K562 (cell line): ENCODE measurements around the gene USP49. TPM values are rescaled to one million over a fixed set of nuclear protein-coding genes. Genes with fewer than 3 reads are reported as not detected.
A peak's percentile ranks its signal among the peaks of the same experiment; 100 is the strongest.

Experiments
- ATAC-seq: fragments of 200-7000 bp; cut with Tn5 transposase; 3 replicates; pipeline ENCODE4 v1.9.1; 2020; ENCODE audit warnings: moderate library complexity
- BruUV-seq: library from RNA; stranded (reverse); fragments of 400-500 nt; replicated peaks from 2 replicates; lab custom pipeline; 2021; lab: Mats Ljungman, UMichigan
- CTCF ChIA-PET: fragments of 300-600 bp; formaldehyde crosslinking; extraction: SDS; loops from one replicate; lab custom pipeline; 2021; ENCODE audit warnings: low intra/inter-chr PET ratio; lab: Yijun Ruan, JAX
- POLR2A ChIA-PET: fragments of 300-600, 350-650 bp; sonication (Branson Sonifier 250); formaldehyde crosslinking; extraction: SDS; loops from one replicate; lab custom pipeline; 2021; ENCODE audit warnings: antibody characterized with exemption, inconsistent platforms; lab: Yijun Ruan, JAX
- DNase-seq, 4 experiments: peaks; one replicate each; pipeline versions ENCODE4 v3.0.0 to v3.0.0-alpha.2; 2011 to 2018; ENCODE audit warnings: low spot score in 3 of 4, mixed read lengths in 3 of 4; ENCODE audit errors: extremely low read depth in 1 of 4
- FAIRE-seq: peaks from 2 replicates; lab custom pipeline; 2011; peaks lifted over from hg19 to GRCh38; lab: Jason Lieb, UNC
- H2AFZ ChIP-seq: 2 replicates; pipeline ENCODE4 v1.6.0; 2011; ENCODE audit warnings: low read depth, low read length, control low read depth, inconsistent platforms
- H3K27ac ChIP-seq: fragments of 200-600 bp; 3 replicates; pipeline ENCODE4 v1.8.0; 2011; ENCODE audit warnings: low read depth, mild to moderate bottlenecking, control low read depth, inconsistent platforms, low read length, moderate library complexity, mixed read lengths; ENCODE audit errors: extremely low read depth
- H3K27me3 ChIP-seq, 2 experiments: fragments of 300-600 bp in 1 of 2; 2 replicates in 1 of 2; 3 replicates in 1 of 2; pipeline versions ENCODE4 v1.6.0 to v1.8.0; 2011; ENCODE audit warnings: inconsistent platforms in 2 of 2, low read length in 2 of 2, mild to moderate bottlenecking in 1 of 2, mixed read lengths in 1 of 2, moderate library complexity in 1 of 2; ENCODE audit not compliant: control insufficient read depth in 2 of 2, insufficient read depth in 2 of 2
- H3K36me3 ChIP-seq: fragments of 300-600 bp; 3 replicates; pipeline ENCODE4 v1.8.0; 2011; ENCODE audit warnings: mild to moderate bottlenecking, low read length, inconsistent platforms; ENCODE audit not compliant: control insufficient read depth, insufficient read depth
- H3K4me1 ChIP-seq, 2 experiments: fragments of 200-600 bp in 1 of 2; replicated peaks in 1 of 2; 2 replicates in 1 of 2; 3 replicates in 1 of 2; pipeline versions ENCODE4 v1.5.1 to v1.8.0; 2011; ENCODE audit warnings: inconsistent platforms in 2 of 2, low read length in 2 of 2, mild to moderate bottlenecking in 1 of 2, mixed read lengths in 1 of 2, moderate library complexity in 1 of 2; ENCODE audit not compliant: control insufficient read depth in 2 of 2, insufficient read depth in 2 of 2
- H3K4me2 ChIP-seq: 2 replicates; pipeline ENCODE4 v1.6.1; 2011; ENCODE audit warnings: low read length, control low read depth, inconsistent platforms, mixed read lengths; ENCODE audit not compliant: insufficient read depth
- H3K4me3 ChIP-seq: fragments of 200-600 bp; sonication (generic), shearing (Covaris generic); 2 replicates; pipeline ENCODE4 v1.5.1; 2016; ENCODE audit warnings: control low read depth, inconsistent platforms
- H3K79me2 ChIP-seq: fragments of 200-600 bp; 3 replicates; pipeline ENCODE4 v1.8.0; 2011; ENCODE audit warnings: low read length, inconsistent platforms; ENCODE audit not compliant: control insufficient read depth, insufficient read depth
- H3K9ac ChIP-seq, 2 experiments: 2 replicates each; pipeline versions ENCODE4 v1.6.0 to v1.6.1; 2011; ENCODE audit warnings: low read depth in 2 of 2, low read length in 2 of 2, control low read depth in 1 of 2, inconsistent platforms in 1 of 2, mild to moderate bottlenecking in 1 of 2, mixed read lengths in 1 of 2; ENCODE audit not compliant: insufficient read depth in 1 of 2
- H3K9me1 ChIP-seq: one replicate; pipeline ENCODE4 v1.6.0; 2011; ENCODE audit warnings: inconsistent platforms, mild to moderate bottlenecking, low read length, moderate library complexity; ENCODE audit not compliant: control insufficient read depth, insufficient read depth
- H3K9me3 ChIP-seq: replicated peaks from 2 replicates; pipeline ENCODE4 v1.5.1; 2011; ENCODE audit warnings: low read depth, low read length, inconsistent platforms; ENCODE audit not compliant: control insufficient read depth, insufficient read depth
- H4K20me1 ChIP-seq: replicated peaks from 2 replicates; pipeline ENCODE4 v1.6.1; 2011; ENCODE audit warnings: low read length, inconsistent platforms, mixed read lengths; ENCODE audit not compliant: control insufficient read depth, insufficient read depth
- DPF2 ChIP-seq: fragments of 450-650 bp; IDR thresholded peaks from 2 replicates; pipeline ENCODE4 v1.6.1; 2016
- GATAD2B ChIP-seq: fragments of 450-650 bp; IDR thresholded peaks from 2 replicates; pipeline ENCODE4 v1.6.1; 2017; ENCODE audit warnings: mild to moderate bottlenecking, borderline replicate concordance
- MIER1 ChIP-seq: fragments of 450-650 bp; IDR thresholded peaks from 2 replicates; pipeline ENCODE4 v1.6.1; 2016; ENCODE audit warnings: antibody characterized with exemption, mild to moderate bottlenecking, low read depth
- NELFE ChIP-seq: IDR thresholded peaks from 2 replicates; pipeline ENCODE4 v1.6.1; 2011; ENCODE audit warnings: mild to moderate bottlenecking; ENCODE audit not compliant: insufficient read depth, insufficient read length
- NONO ChIP-seq, 2 experiments: fragments of 200-400 bp in 1 of 2; fragments of 450-650 bp in 1 of 2; formaldehyde crosslinking in 1 of 2; IDR thresholded peaks; 2 replicates each; pipeline ENCODE4 v1.6.1; 2017; ENCODE audit warnings: low read depth in 2 of 2, mild to moderate bottlenecking in 2 of 2, moderate library complexity in 2 of 2, low read length in 1 of 2
- PHF20 ChIP-seq: fragments of 450-650 bp; IDR thresholded peaks from 2 replicates; pipeline ENCODE4 v1.6.1; 2018; ENCODE audit not compliant: partially characterized antibody
- RBM22 ChIP-seq: fragments of 200-400 bp; formaldehyde crosslinking; IDR thresholded peaks from 2 replicates; pipeline ENCODE4 v1.6.1; 2018; ENCODE audit warnings: low read length, low read depth; ENCODE audit not compliant: poor library complexity, severe bottlenecking
- SMARCE1 ChIP-seq: fragments of 450-650 bp; IDR thresholded peaks from 2 replicates; pipeline ENCODE4 v1.7.1; 2016; ENCODE audit warnings: mild to moderate bottlenecking
- SRSF1 ChIP-seq: fragments of 200-400 bp; formaldehyde crosslinking; IDR thresholded peaks from 2 replicates; pipeline ENCODE4 v1.6.1; 2017; ENCODE audit warnings: mild to moderate bottlenecking, low read depth, low read length, moderate library complexity
- SRSF9 ChIP-seq: fragments of 200-400 bp; formaldehyde crosslinking; IDR thresholded peaks from 2 replicates; pipeline ENCODE4 v1.6.1; 2017; ENCODE audit warnings: low read depth, low read length, borderline replicate concordance
- WGBS: fragments of 100-300 bp; shearing (Covaris generic); methylation state at CpG from one replicate; pipeline ENCODE4 v1.1.6; 2016; ENCODE audit warnings: low coverage, mixed read lengths; ENCODE audit not compliant: insufficient coverage; ENCODE audit errors: missing lambda C conversion rate; 5-methylcytosine and 5-hydroxymethylcytosine counted together
- in situ Hi-C: fragments of 300-500 bp; cut with MboI; formaldehyde crosslinking; loops from 4 replicates; pipeline ENCODE4 v1.15.0; 2018; ENCODE audit warnings: inconsistent platforms, mixed read lengths
- intact Hi-C: fragments of 100-400 bp; cut with micrococcal nuclease; formaldehyde crosslinking; loops from 2 replicates; pipeline ENCODE4 v1.14.2; 2022
- polyA plus RNA-seq, 8 experiments: library from polyadenylated mRNA; depleted of rRNA in 4 of 8; stranded (reverse) in 5 of 8; unstranded in 3 of 8; fragments of >200 nt; fragmentation: Nextera tagmentation in 2 of 8; fragmentation: Illumina TruSeq in 1 of 8; extraction: Ambion mirVana in 2 of 8; extraction: Trizol in 1 of 8; gene quantifications; 2 replicates each; pipeline versions ENCODE4 v1.2.1 to v1.2.3, GENCODE V29; 2011 to 2014; ENCODE audit warnings: inconsistent platforms in 1 of 8, missing spikeins in 1 of 8
- total RNA-seq, 7 experiments: library from RNA; depleted of rRNA in 6 of 7; stranded (reverse); fragments of >200 nt in 6 of 7; fragmentation: Illumina TruSeq in 2 of 7; extraction: Trizol in 2 of 7; gene quantifications; 2 replicates each; pipeline versions ENCODE4 v1.2.1 to v1.2.3, GENCODE V29; 2011 to 2021; ENCODE audit warnings: low replicate concordance in 1 of 7
- TF ChIP-seq, protein P1 (sequence below): IDR thresholded peaks from 3 replicates; pipeline ENCODE4 v1.6.1; 2011; ENCODE audit warnings: borderline replicate concordance, mild to moderate bottlenecking; ENCODE audit not compliant: insufficient read length, insufficient read depth
- TF ChIP-seq, protein P2 (sequence below): sonication (generic); formaldehyde crosslinking; IDR thresholded peaks from 2 replicates; pipeline ENCODE4 v1.8.0; 2022; ENCODE audit warnings: mild to moderate bottlenecking, missing genetic modification reagents

The USP49 gene
- total and polyA plus RNA-seq, 9 of the 15 experiments (the other 6 are each of a cell fraction or from before 2014, with no cell fraction given): 1.0 to 9.9 (median 6.5) TPM

DNA sequence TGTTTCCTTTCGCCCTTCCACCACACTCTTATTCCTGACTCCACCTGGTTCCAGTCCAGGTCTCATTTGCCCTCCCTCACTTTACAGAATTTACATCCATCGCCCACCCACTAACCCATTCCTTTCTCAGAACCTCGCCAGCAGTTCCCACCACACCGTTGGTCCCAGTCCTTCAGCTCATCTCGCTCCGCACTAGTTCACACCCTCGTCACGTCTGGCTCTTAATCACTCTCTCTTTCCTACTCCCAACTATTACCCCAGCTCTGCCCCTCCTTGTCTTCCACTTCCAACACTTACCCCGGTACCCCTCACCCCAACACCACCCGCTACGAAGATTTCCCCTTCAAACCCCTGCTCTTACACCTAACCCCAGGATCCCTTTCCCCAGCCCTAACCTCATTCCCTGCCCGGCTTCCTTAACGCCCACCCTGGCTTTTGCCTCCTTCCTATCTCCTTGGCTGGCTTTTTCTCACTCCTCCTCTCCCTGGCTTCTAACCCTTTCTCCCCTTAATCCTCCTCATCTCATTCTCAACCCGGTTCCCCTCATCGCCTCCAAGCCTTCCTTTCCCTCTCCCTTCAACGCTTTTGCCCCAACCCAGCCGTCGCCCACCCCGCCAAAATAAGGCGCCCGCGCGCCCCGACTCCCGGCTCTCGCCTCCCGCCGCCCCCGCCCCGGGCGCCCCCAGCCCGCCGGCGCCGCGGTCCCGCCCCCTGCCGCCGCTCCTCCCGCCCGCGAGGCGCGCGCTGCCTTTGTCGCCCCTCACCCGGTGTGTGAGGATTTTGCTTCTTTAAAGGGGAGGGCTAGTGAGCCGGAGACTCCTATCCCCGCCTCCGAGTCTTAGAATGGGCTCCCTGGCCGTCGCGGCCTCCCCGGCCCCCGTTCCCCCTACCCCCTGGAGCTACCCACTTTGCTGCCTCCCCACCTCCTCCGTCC, 542 bp downstream of the USP49 start:
- Histone ChIP-seq H3K79me2 (peaks cover 9% of the 10 kb centered on the region; the same call in 2 of the 3 replicates), H3K4me1 (peaks cover 8 to 11% of the 10 kb centered on the region in 2 experiments), H4K20me1 (no peaks in the 10 kb centered on the region; the same call in 1 of the 2 replicates), H3K4me2 (peak overlapping the region; percentile 96), H3K27ac (peak overlapping the region; percentile 33; the same call in 2 of the 3 replicates), H3K9me3 (no peaks in the 10 kb centered on the region), H3K36me3 (no peaks in the 10 kb centered on the region), H3K4me3 (peak overlapping the region; percentile 56), H3K9me1 (no peaks in the 10 kb centered on the region), H3K9ac (peak overlapping the region; percentile 72 to 88), H2AFZ (peak overlapping the region; percentile 82), H3K27me3 (no peaks in the 10 kb centered on the region)
- ChIA-PET CTCF (no interaction called here), POLR2A (interaction anchor here (0.5 to 2.2 kb wide), 11 partner anchors 9 to 154 kb away, joined by 3 to 9 read pairs (median 4); no protein-coding TSS in a partner anchor)
- in situ Hi-C loops (no loop called here), intact Hi-C loops (loop anchor here (1.0 to 5.0 kb wide), 4 partner anchors 48 to 150 kb away; partner anchors contain the start of gene TOMM6)
- ATAC-seq (peak; percentile 71), FAIRE-seq (peak; percentile 72), DNase-seq (peak in 2 of 4 experiments; percentile 31 to 45)
- BruUV-seq: no TSS peak
- 3% methylated on average over 13 of the region's 56 CpGs for WGBS
- no peak for TF ChIP-seq NONO (IDR thresholded peaks at IDR 0.05; ENCODE audit: low read depth in 2 of 2, low read length in 1 of 2)
- no peak for TF ChIP-seq SRSF9
- TF ChIP-seq, protein P1, sequence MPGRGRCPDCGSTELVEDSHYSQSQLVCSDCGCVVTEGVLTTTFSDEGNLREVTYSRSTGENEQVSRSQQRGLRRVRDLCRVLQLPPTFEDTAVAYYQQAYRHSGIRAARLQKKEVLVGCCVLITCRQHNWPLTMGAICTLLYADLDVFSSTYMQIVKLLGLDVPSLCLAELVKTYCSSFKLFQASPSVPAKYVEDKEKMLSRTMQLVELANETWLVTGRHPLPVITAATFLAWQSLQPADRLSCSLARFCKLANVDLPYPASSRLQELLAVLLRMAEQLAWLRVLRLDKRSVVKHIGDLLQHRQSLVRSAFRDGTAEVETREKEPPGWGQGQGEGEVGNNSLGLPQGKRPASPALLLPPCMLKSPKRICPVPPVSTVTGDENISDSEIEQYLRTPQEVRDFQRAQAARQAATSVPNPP: no peak
- TF ChIP-seq MIER1: peak; percentile 60; the same call in 1 of the 2 replicates
- TF ChIP-seq SRSF1: no peak
- TF ChIP-seq SMARCE1: peak; percentile 53
- TF ChIP-seq NELFE: no peak
- TF ChIP-seq PHF20: peak; percentile 22
- TF ChIP-seq DPF2: 0 out of 2 replicates have a peak, but pooled peaks have one; percentile 44
- TF ChIP-seq RBM22: no peak
- TF ChIP-seq, protein P2, sequence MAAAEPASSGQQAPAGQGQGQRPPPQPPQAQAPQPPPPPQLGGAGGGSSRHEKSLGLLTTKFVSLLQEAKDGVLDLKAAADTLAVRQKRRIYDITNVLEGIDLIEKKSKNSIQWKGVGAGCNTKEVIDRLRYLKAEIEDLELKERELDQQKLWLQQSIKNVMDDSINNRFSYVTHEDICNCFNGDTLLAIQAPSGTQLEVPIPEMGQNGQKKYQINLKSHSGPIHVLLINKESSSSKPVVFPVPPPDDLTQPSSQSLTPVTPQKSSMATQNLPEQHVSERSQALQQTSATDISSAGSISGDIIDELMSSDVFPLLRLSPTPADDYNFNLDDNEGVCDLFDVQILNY: no peak
- no peak for TF ChIP-seq GATAD2B
